Activated T-cell treated with anti-CD3 and anti-CD28 coated beads for 24 hours (primary cell): ENCODE data around the gene CPT1A.

ENCODE experiments used
- DNase-seq: peaks from one replicate; pipeline ENCODE4 v3.0.0-alpha.2; 2020; ENCODE audit warnings: low read depth

Gene CPT1A

GRCh38 chr11:68759991-68760390, 81.7 kb downstream of the CPT1A start:
- DNase-seq: no peak

GRCh38 chr11:68757711-68758110, 84.0 kb downstream of the CPT1A start:
- DNase-seq: no peak

GRCh38 chr11:68756171-68756766, 85.4 kb downstream of the CPT1A start:
- DNase-seq: no peak

GRCh38 chr11:68753300-68753699, 88.4 kb downstream of the CPT1A start:
- no peak for DNase-seq

- DNase-seq: peak; percentile 87
These were observed 90.3 kb downstream of the CPT1A start, which contains the start of gene TESMIN for GRCh38 chr11:68751331-68751856. Gene TESMIN (minus strand): TSS chr11:68751520. CDS start chr11:68750660, 860 bp downstream.

- no peak for DNase-seq
These were observed 90.8 kb downstream of the CPT1A start for GRCh38 chr11:68751004-68751325.

- no peak for DNase-seq
These were observed 91.3 kb downstream of the CPT1A start for GRCh38 chr11:68750195-68751003.

- DNase-seq: no peak
These were observed 92.2 kb downstream of the CPT1A start for GRCh38 chr11:68749229-68750123.

GRCh38 chr11:68748061-68748460, 93.7 kb downstream of the CPT1A start:
- no peak for DNase-seq

- no peak for DNase-seq
These were observed 98.2 kb downstream of the CPT1A start for GRCh38 chr11:68743539-68743938.

GRCh38 chr11:68741463-68741862, 100.3 kb downstream of the CPT1A start:
- no peak for DNase-seq

GRCh38 chr11:68735646-68736045, 106.1 kb downstream of the CPT1A start:
- no peak for DNase-seq

- no peak for DNase-seq
These were observed 106.6 kb downstream of the CPT1A start for GRCh38 chr11:68735125-68735524.

GRCh38 chr11:68734111-68734510, 107.6 kb downstream of the CPT1A start:
- DNase-seq: no peak

GRCh38 chr11:68727783-68728182, 113.9 kb downstream of the CPT1A start:
- no peak for DNase-seq

- DNase-seq: no peak
These were observed 117.4 kb downstream of the CPT1A start for GRCh38 chr11:68724293-68724692.

GRCh38 chr11:68722143-68722542, 119.6 kb downstream of the CPT1A start:
- DNase-seq: no peak

- no peak for DNase-seq
These were observed 120.6 kb downstream of the CPT1A start for GRCh38 chr11:68721075-68721474.

GRCh38 chr11:68715456-68716122, 126.1 kb downstream of the CPT1A start:
- no peak for DNase-seq

- DNase-seq: no peak
These were observed 127.5 kb downstream of the CPT1A start for GRCh38 chr11:68714060-68714856.

GRCh38 chr11:68711114-68711513, 130.6 kb downstream of the CPT1A start:
- no peak for DNase-seq
